SU-DHL-6 (cell line): Measurements from ENCODE around the gene ZNF532.

Experiments
- CTCF ChIP-seq: fragments of 200-600 bp; sonication (generic); IDR thresholded peaks from one replicate; pipeline ENCODE4 v1.5.1; 2017; ENCODE audit warnings: antibody characterized with exemption, mild to moderate bottlenecking, low read length, moderate library complexity; ENCODE audit not compliant: insufficient read depth, poor library complexity, severe bottlenecking
- EZH2phosphoT487 ChIP-seq: fragments of 200-600 bp; sonication (generic), shearing (Covaris generic); conservative IDR thresholded peaks from 2 replicates; pipeline ENCODE4 v1.6.1; 2018; ENCODE audit warnings: mild to moderate bottlenecking, antibody characterized with exemption, low read length, moderate library complexity, mixed read lengths

GRCh38 chr18:58827428-58827827 lies 37.2 kb upstream of the ZNF532 start:
- no peak for TF ChIP-seq CTCF
- TF ChIP-seq EZH2phosphoT487 = no peak
